CD14-positive monocyte (primary cell): Measurements from ENCODE around the gene BAZ1A. TPM values are rescaled to one million over a fixed set of nuclear protein-coding genes. Genes with fewer than 3 reads are reported as not detected.

ENCODE experiments used
- DNase-seq, 3 donors: peaks; one replicate each; pipeline ENCODE4 v3.0.0-alpha.2; 2011 to 2022
- H2AFZ ChIP-seq: 2 replicates; pipeline ENCODE4 v1.6.0; 2012; ENCODE audit warnings: mild to moderate bottlenecking, low read depth, low read length, inconsistent platforms; ENCODE audit not compliant: insufficient read depth, poor library complexity, severe bottlenecking
- H3K27ac ChIP-seq, 2 donors: 1 replicate in 1 of 2; 2 replicates in 1 of 2; pipeline ENCODE4 v1.5.1; 2012 to 2013; ENCODE audit warnings: low read length in 2 of 2, control low read depth in 1 of 2, inconsistent platforms in 1 of 2, low read depth in 1 of 2, mild to moderate bottlenecking in 1 of 2
- H3K27me3 ChIP-seq, 2 donors: one replicate each; pipeline versions ENCODE4 v1.6.0 to v1.6.1; 2011 to 2013; ENCODE audit warnings: low read length in 2 of 2; ENCODE audit not compliant: control insufficient read depth in 2 of 2, insufficient read depth in 2 of 2
- H3K36me3 ChIP-seq, 2 donors: replicated peaks in 1 of 2; 1 replicate in 1 of 2; 2 replicates in 1 of 2; pipeline versions ENCODE4 v1.5.1 to v1.6.1; 2012 to 2013; ENCODE audit warnings: low read length in 2 of 2, control low read depth in 1 of 2, inconsistent platforms in 1 of 2, mild to moderate bottlenecking in 1 of 2; ENCODE audit not compliant: insufficient read depth in 2 of 2, control insufficient read depth in 1 of 2
- H3K4me1 ChIP-seq, 2 donors: 1 replicate in 1 of 2; 2 replicates in 1 of 2; pipeline versions ENCODE4 v1.5.1 to v1.6.1; 2012 to 2013; ENCODE audit warnings: low read length in 2 of 2, control low read depth in 1 of 2, inconsistent platforms in 1 of 2, mild to moderate bottlenecking in 1 of 2, moderate library complexity in 1 of 2; ENCODE audit not compliant: insufficient read depth in 2 of 2, control insufficient read depth in 1 of 2
- H3K4me2 ChIP-seq: replicated peaks from 2 replicates; pipeline ENCODE3; 2012; ENCODE audit warnings: low read length, moderate library complexity, mild to moderate bottlenecking; ENCODE audit not compliant: poor library complexity, severe bottlenecking; ENCODE audit errors: extremely low read depth
- H3K4me3 ChIP-seq, 3 experiments: fragments of 200-600 bp in 1 of 3; sonication (generic) in 1 of 3; replicated peaks in 1 of 3; 1 replicate in 2 of 3; 2 replicates in 1 of 3; pipeline ENCODE4 v1.5.1; 2011 to 2013; ENCODE audit warnings: low read length in 3 of 3, mild to moderate bottlenecking in 3 of 3, control low read depth in 2 of 3, low read depth in 2 of 3, inconsistent platforms in 1 of 3, moderate library complexity in 1 of 3
- H3K79me2 ChIP-seq: 2 replicates; pipeline ENCODE4 v1.6.0; 2012; ENCODE audit warnings: mild to moderate bottlenecking, control low read depth, inconsistent platforms, low read length, moderate library complexity; ENCODE audit not compliant: insufficient read depth
- H3K9ac ChIP-seq: 2 replicates; pipeline ENCODE4 v1.6.0; 2017; ENCODE audit warnings: low read length, mild to moderate bottlenecking; ENCODE audit not compliant: insufficient read depth, poor library complexity, severe bottlenecking
- H3K9me3 ChIP-seq, 2 donors: replicated peaks in 1 of 2; 1 replicate in 1 of 2; 2 replicates in 1 of 2; pipeline versions ENCODE4 v1.5.1 to v1.6.1; 2012 to 2013; ENCODE audit warnings: low read length in 2 of 2, control low read depth in 1 of 2; ENCODE audit not compliant: control insufficient read depth in 1 of 2, insufficient read depth in 1 of 2
- H4K20me1 ChIP-seq: 2 replicates; pipeline ENCODE4 v1.6.0; 2012; ENCODE audit warnings: mild to moderate bottlenecking, low read length, control low read depth, moderate library complexity; ENCODE audit not compliant: insufficient read depth
- H3K27ac Mint-ChIP-seq, 7 donors: one replicate each; pipeline ENCODE4 v1.8.0; 2020; ENCODE audit warnings: mild to moderate bottlenecking in 7 of 7, mixed read lengths in 7 of 7, moderate library complexity in 6 of 7, inconsistent platforms in 2 of 7
- H3K27me3 Mint-ChIP-seq, 3 donors: one replicate each; pipeline ENCODE4 v1.8.0; 2021 to 2022; ENCODE audit warnings: low read depth in 3 of 3, mild to moderate bottlenecking in 3 of 3, mixed read lengths in 3 of 3, moderate library complexity in 3 of 3, inconsistent platforms in 1 of 3
- H3K36me3 Mint-ChIP-seq, 2 donors: one replicate each; pipeline ENCODE4 v1.8.0; 2020; ENCODE audit warnings: mixed read lengths in 2 of 2, inconsistent platforms in 1 of 2, mild to moderate bottlenecking in 1 of 2
- H3K4me1 Mint-ChIP-seq: one replicate; pipeline ENCODE4 v1.8.0; 2020; ENCODE audit warnings: mild to moderate bottlenecking, mixed read lengths
- H3K4me3 Mint-ChIP-seq, 2 donors: one replicate each; pipeline ENCODE4 v1.8.0; 2020; ENCODE audit warnings: mild to moderate bottlenecking in 2 of 2, mixed read lengths in 2 of 2, moderate library complexity in 1 of 2
- H3K9me3 Mint-ChIP-seq, 7 donors: one replicate each; pipeline ENCODE4 v1.8.0; 2020 to 2022; ENCODE audit warnings: mixed read lengths in 7 of 7, mild to moderate bottlenecking in 6 of 7, moderate library complexity in 6 of 7, inconsistent platforms in 2 of 7
- WGBS: methylation state at CpG from one replicate; pipeline ENCODE4 v1.1.5; 2013; ENCODE audit warnings: missing lambda C conversion rate; ENCODE audit not compliant: insufficient coverage; 5-methylcytosine and 5-hydroxymethylcytosine counted together
- intact Hi-C, 2 donors: fragments of 100-400 bp; cut with micrococcal nuclease; formaldehyde crosslinking; loops; one replicate each; pipeline versions ENCODE4 v1.15.0 to v1.15.1; 2023
- polyA plus RNA-seq, 3 donors: library from polyadenylated mRNA; depleted of rRNA in 1 of 3; unstranded in 2 of 3; stranded (reverse) in 1 of 3; fragments of 300-500 nt in 2 of 3; fragments of >200 nt in 1 of 3; fragmentation: Illumina TruSeq in 2 of 3; gene quantifications; 1 replicate in 2 of 3; 2 replicates in 1 of 3; pipeline ENCODE4 v1.2.3, GENCODE V29; 2012 to 2021
- TF ChIP-seq, protein P1 (sequence below): fragments of 200-600 bp; IDR thresholded peaks from one replicate; pipeline ENCODE4 v1.8.0; 2022; ENCODE audit warnings: antibody characterized with exemption, mild to moderate bottlenecking

BAZ1A gene
- polyA plus RNA-seq, 3 donors: 7.3 to 25.5 (median 12.7) TPM

GRCh38 chr14:34721129-34721528 is 154.0 kb downstream of the BAZ1A start:
- no peak overlapping the region for H3K9ac ChIP-seq

GRCh38 chr14:34718750-34719304 is 156.3 kb downstream of the BAZ1A start:
- H3K9me3 ChIP-seq: no peaks in the 10 kb centered on the region
- H3K27ac ChIP-seq: no peak overlapping the region
- H3K36me3 ChIP-seq: no peaks in the 10 kb centered on the region
- H3K4me1 ChIP-seq: peaks cover 8 to 11% of the 10 kb centered on the region in 2 donors
- intact Hi-C loops: no loop called here
- no peaks in the 10 kb centered on the region for H3K79me2 ChIP-seq
- Mint-ChIP-seq H3K9me3 (no peaks in the 10 kb centered on the region), H3K4me3 (no peak overlapping the region), H3K27ac (no peak overlapping the region), H3K36me3 (no peaks in the 10 kb centered on the region), H3K4me1 (peaks cover 16% of the 10 kb centered on the region), H3K27me3 (peaks cover 4 to 11% (median 8%) of the 10 kb centered on the region in 3 donors)
- no CpG with 5 or more reads among the region's 4 CpGs for WGBS
- no peak for DNase-seq
- H3K4me2 ChIP-seq: no peak overlapping the region
- H4K20me1 ChIP-seq: no peaks in the 10 kb centered on the region
- TF ChIP-seq, protein P1, sequence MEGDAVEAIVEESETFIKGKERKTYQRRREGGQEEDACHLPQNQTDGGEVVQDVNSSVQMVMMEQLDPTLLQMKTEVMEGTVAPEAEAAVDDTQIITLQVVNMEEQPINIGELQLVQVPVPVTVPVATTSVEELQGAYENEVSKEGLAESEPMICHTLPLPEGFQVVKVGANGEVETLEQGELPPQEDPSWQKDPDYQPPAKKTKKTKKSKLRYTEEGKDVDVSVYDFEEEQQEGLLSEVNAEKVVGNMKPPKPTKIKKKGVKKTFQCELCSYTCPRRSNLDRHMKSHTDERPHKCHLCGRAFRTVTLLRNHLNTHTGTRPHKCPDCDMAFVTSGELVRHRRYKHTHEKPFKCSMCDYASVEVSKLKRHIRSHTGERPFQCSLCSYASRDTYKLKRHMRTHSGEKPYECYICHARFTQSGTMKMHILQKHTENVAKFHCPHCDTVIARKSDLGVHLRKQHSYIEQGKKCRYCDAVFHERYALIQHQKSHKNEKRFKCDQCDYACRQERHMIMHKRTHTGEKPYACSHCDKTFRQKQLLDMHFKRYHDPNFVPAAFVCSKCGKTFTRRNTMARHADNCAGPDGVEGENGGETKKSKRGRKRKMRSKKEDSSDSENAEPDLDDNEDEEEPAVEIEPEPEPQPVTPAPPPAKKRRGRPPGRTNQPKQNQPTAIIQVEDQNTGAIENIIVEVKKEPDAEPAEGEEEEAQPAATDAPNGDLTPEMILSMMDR: no peak
- no peak overlapping the region for H3K4me3 ChIP-seq
- H2AFZ ChIP-seq: no peak overlapping the region
- H3K27me3 ChIP-seq: peaks cover 4% of the 10 kb centered on the region in 2 donors
- H3K9ac ChIP-seq: no peak overlapping the region

More at GRCh38 chr14:34721129-34721528, 154.0 kb downstream of the BAZ1A start:
- no peak overlapping the region for H2AFZ ChIP-seq
- no peak for DNase-seq
- Mint-ChIP-seq H3K4me1 (peaks cover 4% of the 10 kb centered on the region), H3K4me3 (no peak overlapping the region), H3K27ac (no peak overlapping the region), H3K36me3 (no peaks in the 10 kb centered on the region), H3K27me3 (peaks cover 0 to 3% (median under 1%) of the 10 kb centered on the region in 3 donors), H3K9me3 (no peaks in the 10 kb centered on the region)
- intact Hi-C loops: no loop called here
- no peaks in the 10 kb centered on the region for H3K9me3 ChIP-seq
- H3K4me2 ChIP-seq: no peak overlapping the region
- TF ChIP-seq, protein P1: no peak
- H3K36me3 ChIP-seq: no peaks in the 10 kb centered on the region
- peaks cover 0 to 4% of the 10 kb centered on the region in 2 donors for H3K27me3 ChIP-seq
- no peak overlapping the region for H3K4me3 ChIP-seq
- H3K79me2 ChIP-seq: no peaks in the 10 kb centered on the region
- H3K27ac ChIP-seq: no peak overlapping the region
- H3K4me1 ChIP-seq: no peaks in the 10 kb centered on the region
- WGBS: no CpG with 5 or more reads among the region's 2 CpGs
- no peaks in the 10 kb centered on the region for H4K20me1 ChIP-seq
